Measurements from ENCODE around the gene TMEM63A. TPM values are rescaled to one million over a fixed set of nuclear protein-coding genes. Genes with fewer than 3 reads are reported as not detected.

Gene TMEM63A
- polyA plus RNA-seq, 1 of the 3 experiments (the other 2 are of a cell fraction), result 13.5 TPM

DNA sequence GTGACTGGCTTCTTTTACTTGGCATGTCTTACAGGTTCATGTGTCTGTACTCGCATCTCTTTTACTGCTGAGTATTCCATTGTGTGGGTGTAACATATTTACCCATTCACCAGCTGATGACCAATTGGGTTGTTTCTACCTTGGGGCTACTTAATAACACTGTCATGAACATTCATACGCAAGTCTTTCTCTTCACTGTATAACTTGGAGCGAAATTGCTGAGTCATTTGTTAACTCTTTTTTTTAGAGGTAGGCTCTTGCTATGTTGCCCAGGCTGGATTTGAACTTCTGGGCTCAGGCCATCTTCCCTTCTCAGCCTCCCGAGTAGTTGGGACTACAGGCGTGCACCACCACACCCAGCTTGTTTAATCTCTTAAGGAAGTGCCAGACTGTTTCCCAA is 35.4 kb upstream of the TMEM63A start:
- no peaks in the 10 kb centered on the region for H3F3A ChIP-seq (replicated peaks; ENCODE audit: insufficient read depth)
- H3K79me2 ChIP-seq (ENCODE audit: insufficient read depth), result peaks cover 5% of the 10 kb centered on the region; the same call in 1 of the 2 replicates
- no peak overlapping the region for H3K4me2 ChIP-seq
- no peak overlapping the region for H3K4me3 ChIP-seq (ENCODE audit: low read depth in 2 of 2, low read length in 1 of 2)
- DNase-seq, result no peak
- H3K27me3 ChIP-seq (ENCODE audit: insufficient read depth), result no peaks in the 10 kb centered on the region
- H4K20me1 ChIP-seq (ENCODE audit: insufficient read depth), result no peaks in the 10 kb centered on the region; the same call in 1 of the 2 replicates
- peaks cover 24 to 60% of the 10 kb centered on the region in 2 experiments for H3K4me1 ChIP-seq (ENCODE audit: control insufficient read depth in 1 of 2, insufficient read depth in 2 of 2, low read depth in 1 of 2, low read length in 1 of 2)
- H3K9me3 ChIP-seq, result no peaks in the 10 kb centered on the region
- CTCF ChIA-PET, result interaction anchor here (0.8 to 4.2 kb wide), 4 partner anchors 140 to 457 kb away, joined by 3 to 14 read pairs (median 5); partner anchors contain the start of gene SRP9
- POLR2A ChIA-PET, result no interaction called here
- H3K27ac ChIP-seq (ENCODE audit: low read depth in 2 of 2, low read length in 1 of 2), result no peak overlapping the region
- H3K9me2 ChIP-seq, result no peaks in the 10 kb centered on the region
- H3K36me3 ChIP-seq (replicated peaks in 1 of 2; ENCODE audit: control insufficient read depth in 1 of 2, insufficient read depth in 2 of 2, low read length in 1 of 2), result peaks cover 13 to 30% of the 10 kb centered on the region in 2 experiments
- TF ChIP-seq USF1 (IDR thresholded peaks at IDR 0.05; ENCODE audit: borderline replicate concordance, low read depth) (no peak), TEAD4 (IDR thresholded peaks at IDR 0.05; ENCODE audit: borderline replicate concordance, insufficient read depth) (no peak), RXRA (IDR thresholded peaks at IDR 0.05; ENCODE audit: borderline replicate concordance, low read depth) (no peak), EP300 (IDR thresholded peaks at IDR 0.05; ENCODE audit: borderline replicate concordance in 1 of 2, low read depth in 1 of 2, low read length in 1 of 2) (no peak), YY1 (IDR thresholded peaks at IDR 0.05; ENCODE audit: low read depth) (no peak), NRF1 (IDR thresholded peaks at IDR 0.05; ENCODE audit: low read depth, low read length) (no peak), RFX5 (IDR thresholded peaks at IDR 0.05; ENCODE audit: low read length) (no peak), FOXJ3 (CRISPR knock-in tag; IDR thresholded peaks at IDR 0.05) (no peak), GATA2 (CRISPR knock-in tag; IDR thresholded peaks at IDR 0.05) (no peak), MEF2A (IDR thresholded peaks at IDR 0.05; ENCODE audit: borderline replicate concordance, low read depth) (no peak), MAX (IDR thresholded peaks at IDR 0.05; ENCODE audit: low read depth) (no peak), REST (IDR thresholded peaks at IDR 0.05; ENCODE audit: low read depth, low read length) (no peak), TCF12 (IDR thresholded peaks at IDR 0.05) (no peak), ZBTB33 (IDR thresholded peaks at IDR 0.05; ENCODE audit: borderline replicate concordance, low read depth) (no peak), RAD21 (IDR thresholded peaks at IDR 0.05; ENCODE audit: low read length) (no peak), IRF3 (IDR thresholded peaks at IDR 0.05; ENCODE audit: low read depth, low read length) (no peak), EZH2phosphoT487 (IDR thresholded peaks at IDR 0.05; ENCODE audit: borderline replicate concordance, low read depth) (no peak), GABPA (IDR thresholded peaks at IDR 0.05; ENCODE audit: low read depth) (no peak), FOXM1 (IDR thresholded peaks at IDR 0.05; ENCODE audit: low read depth) (no peak)
- TF ChIP-seq, protein P1, sequence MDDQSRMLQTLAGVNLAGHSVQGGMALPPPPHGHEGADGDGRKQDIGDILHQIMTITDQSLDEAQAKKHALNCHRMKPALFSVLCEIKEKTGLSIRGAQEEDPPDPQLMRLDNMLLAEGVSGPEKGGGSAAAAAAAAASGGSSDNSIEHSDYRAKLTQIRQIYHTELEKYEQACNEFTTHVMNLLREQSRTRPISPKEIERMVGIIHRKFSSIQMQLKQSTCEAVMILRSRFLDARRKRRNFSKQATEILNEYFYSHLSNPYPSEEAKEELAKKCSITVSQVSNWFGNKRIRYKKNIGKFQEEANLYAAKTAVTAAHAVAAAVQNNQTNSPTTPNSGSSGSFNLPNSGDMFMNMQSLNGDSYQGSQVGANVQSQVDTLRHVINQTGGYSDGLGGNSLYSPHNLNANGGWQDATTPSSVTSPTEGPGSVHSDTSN (IDR thresholded peaks at IDR 0.05), result no peak
- H2AFZ ChIP-seq (ENCODE audit: low read depth), result no peak overlapping the region
- no peak overlapping the region for H3K9ac ChIP-seq
- WGBS (ENCODE audit: low lambda C conversion rate), result 97% methylated on average over 5 of the region's 5 CpGs

All from SK-N-SH (cell line).